ENCODE results near the gene NTNG1.

DNA sequence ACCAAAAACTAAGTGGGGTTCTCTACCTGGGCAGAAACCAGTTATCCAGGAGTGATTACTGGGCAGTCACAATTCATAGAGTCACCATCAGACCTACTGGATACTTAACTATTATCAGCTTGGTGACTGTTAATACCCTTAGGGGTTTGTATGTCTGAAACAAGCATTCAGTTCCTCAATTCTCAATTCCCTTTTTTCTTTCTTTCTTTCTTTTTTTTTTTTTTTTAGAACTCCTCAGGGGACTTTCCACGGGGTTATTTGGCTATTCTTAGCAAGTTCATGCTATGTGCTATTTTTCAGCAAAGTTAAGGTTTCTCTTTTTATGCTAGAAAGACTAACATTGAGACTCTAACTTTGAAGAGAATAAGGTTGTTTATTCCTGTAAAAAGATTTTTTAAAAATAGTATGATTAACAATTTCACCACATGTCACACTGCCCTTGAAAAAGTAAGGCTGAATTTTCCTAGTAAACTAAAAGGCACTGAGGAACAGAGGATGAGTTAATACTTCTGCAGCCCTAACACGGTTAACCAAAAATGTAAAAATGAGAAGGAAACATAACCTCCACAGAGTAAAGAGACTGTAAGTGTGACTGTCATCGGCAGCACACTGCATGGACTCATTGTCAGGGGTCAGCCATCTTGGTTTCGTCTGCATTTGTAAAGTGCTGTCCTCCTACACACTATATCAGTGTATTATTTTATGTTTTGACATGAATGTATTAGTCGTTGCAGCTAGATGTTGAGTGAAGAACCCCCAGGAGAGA lies 310.2 kb downstream of the NTNG1 start:
- TF ChIP-seq POLR2A (IDR thresholded peaks at IDR 0.05; ENCODE audit: low read length) (no peak), GATA1 (IDR thresholded peaks at IDR 0.05; ENCODE audit: low read depth, low read length) (no peak)

Data from erythroblast (primary cell).